Activated CD4-positive, alpha-beta T cell treated with anti-CD3 and anti-CD28 coated beads, Interleukin-2, amount 50 U/mL, for 1 hour (primary cell): ENCODE data around the gene UTP14C.
"Not testable (repeated sequence)": the region's sequence is repeated elsewhere in the genome, so short reads cannot be mapped to it uniquely, and the experiment has no call there.

ENCODE experiments used
- DNase-seq: peaks from one replicate; pipeline ENCODE4 v3.0.0-alpha.2; 2020

UTP14C gene, protein sequence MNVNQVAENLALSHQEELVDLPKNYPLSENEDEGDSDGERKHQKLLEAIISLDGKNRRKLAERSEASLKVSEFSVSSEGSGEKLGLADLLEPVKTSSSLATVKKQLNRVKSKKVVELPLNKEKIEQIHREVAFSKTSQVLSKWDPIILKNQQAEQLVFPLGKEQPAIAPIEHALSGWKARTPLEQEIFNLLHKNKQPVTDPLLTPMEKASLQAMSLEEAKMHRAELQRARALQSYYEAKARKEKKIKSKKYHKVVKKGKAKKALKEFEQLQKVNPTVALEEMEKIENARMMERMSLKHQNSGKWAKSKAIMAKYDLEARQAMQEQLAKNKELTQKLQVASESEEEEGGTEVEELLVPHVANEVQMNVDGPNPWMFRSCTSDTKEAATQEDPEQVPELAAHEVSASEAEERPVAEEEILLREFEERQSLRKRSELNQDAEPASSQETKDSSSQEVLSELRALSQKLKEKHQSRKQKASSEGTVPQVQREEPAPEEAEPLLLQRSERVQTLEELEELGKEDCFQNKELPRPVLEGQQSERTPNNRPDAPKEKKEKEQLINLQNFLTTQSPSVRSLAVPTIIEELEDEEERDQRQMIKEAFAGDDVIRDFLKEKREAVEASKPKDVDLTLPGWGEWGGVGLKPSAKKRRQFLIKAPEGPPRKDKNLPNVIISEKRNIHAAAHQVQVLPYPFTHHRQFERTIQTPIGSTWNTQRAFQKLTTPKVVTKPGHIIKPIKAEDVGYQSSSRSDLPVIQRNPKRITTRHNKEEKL

DNA sequence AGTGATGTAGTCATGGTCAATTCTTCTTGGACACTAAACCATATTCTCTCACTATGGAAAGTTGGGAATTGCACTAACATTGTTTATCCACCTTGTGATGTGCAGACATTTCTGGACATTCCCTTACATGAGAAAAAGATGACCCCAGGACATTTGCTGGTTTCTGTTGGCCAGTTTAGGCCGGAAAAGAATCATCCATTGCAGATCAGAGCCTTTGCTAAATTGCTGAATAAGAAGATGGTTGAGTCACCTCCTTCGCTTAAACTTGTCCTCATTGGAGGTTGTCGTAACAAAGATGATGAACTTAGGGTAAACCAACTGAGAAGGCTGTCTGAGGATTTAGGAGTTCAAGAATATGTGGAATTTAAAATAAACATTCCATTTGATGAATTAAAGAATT, at the start of gene UTP14C:
UTP14C (plus strand) TSS at position 211 of the 400 bp plus-strand sequence. CDS start 4,114 bp downstream, outside the sequence.
- DNase-seq, result no peak

DNA sequence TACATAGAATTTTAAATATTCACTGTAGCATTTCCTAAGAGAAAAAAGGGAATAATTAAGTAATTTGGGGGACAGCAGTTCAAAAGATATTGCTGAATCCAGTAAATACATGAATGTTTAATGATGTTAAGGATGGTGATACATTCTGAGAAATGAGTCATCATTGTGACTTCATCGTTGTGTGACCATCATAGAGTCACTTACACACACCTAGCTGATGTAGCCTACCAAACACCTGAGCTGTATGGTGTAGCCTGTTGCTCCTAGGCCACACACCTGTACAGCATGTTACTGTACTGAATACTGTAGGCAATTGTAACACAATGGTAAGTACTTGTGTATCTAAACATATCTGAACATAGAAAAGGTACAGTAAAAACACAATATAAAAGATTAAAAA, 48.1 kb upstream of the UTP14C start:
- DNase-seq, result no peak

DNA sequence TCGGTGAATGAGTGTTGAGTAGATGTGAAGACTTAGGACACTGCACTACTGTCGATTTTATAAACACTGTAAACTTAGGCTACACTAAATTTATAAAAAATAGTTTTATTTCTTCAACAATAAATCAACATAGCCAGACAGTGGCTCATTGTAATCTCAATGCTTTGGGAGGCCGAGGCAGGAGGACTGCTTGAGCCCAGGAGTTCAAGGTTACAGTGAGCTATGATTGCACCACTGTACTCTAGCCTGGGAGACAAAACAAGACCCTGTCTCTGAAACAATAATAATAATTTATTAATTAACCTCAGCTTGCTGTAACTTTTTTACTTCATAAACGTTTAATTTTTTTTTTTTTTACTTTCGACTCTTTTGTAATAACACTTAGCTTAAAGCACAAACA, 47.6 kb upstream of the UTP14C start:
- DNase-seq, result no peak

DNA sequence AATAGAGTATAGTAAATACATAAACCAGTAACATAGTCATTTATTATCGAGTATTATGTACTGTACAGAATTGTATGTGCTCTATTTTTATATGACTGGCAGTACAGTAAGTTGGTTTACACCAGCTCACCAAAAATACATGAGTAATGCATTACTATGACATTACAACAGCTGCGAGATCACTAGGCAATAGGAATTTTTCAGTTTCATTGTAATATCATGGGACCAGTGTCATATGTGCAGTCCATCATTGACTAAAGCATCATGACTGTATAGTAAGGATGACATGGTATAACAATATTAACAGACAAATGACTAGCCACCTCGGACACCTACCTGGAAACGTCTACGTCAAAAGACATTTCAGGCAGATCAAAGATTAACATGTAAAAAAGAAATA, 46.9 kb upstream of the UTP14C start:
- no peak for DNase-seq

DNA sequence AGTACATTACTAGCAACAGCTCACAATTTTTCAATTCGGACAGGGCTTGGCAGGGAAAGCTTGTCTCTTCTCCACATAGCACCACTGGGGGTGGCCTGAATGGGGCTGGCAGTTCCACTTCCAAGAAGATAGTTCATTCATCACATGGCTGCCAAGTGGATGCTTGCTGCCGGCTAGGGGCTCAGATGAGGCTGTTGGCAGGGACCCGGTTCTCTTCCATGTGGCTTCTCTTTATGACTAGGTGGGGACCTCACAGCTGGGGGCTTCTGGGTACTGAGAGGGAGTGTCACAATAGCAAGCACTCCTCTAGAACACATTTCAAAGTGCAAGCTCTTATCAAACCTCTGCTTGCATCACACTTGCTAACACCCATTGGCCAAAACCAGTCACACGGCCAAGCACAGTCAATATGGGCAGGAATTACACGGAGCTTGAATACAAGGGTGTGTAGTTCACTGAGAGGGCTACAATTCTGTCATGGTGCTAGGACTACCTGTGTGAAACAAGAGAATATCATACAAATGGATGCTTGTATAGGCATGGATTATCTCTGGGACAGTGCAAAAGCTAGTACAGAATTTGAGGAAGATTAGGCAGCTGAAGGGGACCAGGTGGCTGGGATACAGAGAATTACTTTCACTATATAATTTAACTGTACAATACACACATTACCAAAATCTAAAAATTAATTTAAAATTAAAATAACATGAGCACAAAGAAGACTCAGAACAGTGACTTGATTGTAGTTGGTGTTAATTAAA, 45.5 kb upstream of the UTP14C start:
- no peak for DNase-seq

DNA sequence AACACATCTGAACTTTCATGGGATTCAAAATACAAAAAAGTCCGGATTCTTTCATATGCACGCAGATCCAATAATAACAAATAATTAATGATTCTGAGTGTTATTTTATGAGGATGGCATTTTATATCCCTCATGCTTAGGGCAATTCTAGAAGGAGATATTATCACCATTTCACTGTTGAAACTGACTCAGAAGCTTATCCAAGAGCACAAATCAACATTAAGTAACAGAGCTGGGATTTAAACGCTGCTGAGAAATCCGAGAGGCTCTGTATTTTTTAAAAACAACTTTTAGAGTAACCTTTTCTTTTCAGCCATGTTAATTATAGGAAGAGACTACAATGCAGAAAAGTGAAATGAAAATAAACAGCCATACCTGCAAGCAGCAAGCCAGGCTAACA, 43.6 kb upstream of the UTP14C start:
- no peak for DNase-seq

DNA sequence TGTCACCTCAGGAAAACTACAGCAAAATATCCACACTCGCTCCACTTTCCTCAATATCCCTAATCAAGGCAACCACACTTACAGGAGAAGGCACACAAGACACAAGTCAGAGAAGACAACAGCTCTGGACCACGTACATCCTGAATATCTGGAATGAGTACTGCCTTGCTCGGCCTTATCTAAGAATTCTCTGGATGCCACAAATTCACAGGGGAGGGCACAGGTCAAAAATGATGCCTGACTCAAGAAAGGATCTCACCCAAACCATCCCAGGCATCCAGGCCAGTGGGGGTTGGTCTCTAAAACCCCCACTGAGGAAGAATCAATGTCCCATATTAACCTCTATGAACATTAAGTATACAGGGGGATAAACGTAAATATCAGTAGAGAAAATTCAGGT, 43.1 kb upstream of the UTP14C start:
- DNase-seq, result no peak

DNA sequence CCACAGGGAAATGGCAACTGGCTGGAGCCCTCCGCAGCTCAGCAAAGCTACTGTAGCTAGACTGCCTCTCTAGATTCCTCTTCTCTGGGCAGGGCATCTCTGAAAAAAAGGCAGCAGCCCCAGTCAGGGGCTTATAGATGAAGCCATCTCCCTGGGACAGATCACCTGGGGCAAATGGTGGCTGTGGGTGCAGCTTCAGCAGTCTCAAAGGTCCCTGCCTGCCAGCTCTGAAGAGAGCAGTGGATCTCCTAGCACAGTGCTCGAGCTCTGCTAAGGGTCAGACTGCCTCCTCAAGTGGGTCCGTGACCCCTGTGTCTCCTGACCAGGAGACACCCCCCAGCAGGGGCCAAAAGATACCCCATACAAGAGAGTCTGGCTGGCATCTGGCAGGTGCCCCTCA, 41.2 kb upstream of the UTP14C start:
- DNase-seq, result not testable (repeated sequence)

DNA sequence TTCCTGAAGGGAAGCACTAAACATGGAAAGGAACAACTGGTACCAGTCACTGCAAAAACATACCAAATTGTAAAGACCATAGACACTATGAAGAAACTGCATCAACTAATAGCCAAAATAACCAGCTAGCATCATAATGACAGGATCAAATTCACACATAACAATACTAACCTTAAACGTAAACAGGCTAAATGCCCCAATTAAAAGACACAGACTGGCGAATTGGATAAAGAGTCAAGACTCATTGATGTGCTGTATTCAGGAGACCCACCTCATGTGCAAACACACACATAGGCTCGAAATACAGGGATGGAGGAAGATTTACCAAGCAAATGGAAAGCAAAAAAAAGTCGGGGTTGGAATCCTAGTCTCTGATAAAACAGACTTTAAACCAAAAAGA, 39.6 kb upstream of the UTP14C start:
- DNase-seq, result not testable (repeated sequence)

DNA sequence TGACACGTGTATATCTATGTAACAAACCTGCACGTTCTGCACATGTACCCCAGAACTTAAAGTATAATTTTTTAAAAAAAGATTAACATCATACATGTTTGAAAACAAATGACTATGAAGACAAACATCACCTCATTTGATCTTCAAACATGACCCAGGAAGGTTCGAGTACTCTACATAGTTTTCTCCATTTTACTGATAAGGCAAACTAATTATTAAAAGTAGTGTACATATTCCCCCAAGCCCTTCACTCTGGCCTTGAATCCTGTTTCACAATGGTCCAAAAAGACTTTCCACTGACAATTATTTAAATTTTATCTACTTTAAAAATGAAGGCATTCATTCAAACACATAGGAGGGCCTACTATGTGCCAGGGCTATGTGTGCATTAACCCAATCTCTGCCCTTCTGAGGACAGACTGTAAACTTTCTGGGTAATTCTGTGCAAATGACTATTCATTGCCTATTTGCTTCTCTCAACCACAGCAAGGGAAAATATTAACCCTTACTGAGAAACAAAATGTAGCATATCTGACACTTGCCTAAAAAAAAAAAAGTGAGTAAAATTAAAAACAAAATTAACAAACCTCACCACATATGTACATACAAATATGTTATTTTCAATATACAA, 35.4 kb upstream of the UTP14C start:
- DNase-seq, result no peak

DNA sequence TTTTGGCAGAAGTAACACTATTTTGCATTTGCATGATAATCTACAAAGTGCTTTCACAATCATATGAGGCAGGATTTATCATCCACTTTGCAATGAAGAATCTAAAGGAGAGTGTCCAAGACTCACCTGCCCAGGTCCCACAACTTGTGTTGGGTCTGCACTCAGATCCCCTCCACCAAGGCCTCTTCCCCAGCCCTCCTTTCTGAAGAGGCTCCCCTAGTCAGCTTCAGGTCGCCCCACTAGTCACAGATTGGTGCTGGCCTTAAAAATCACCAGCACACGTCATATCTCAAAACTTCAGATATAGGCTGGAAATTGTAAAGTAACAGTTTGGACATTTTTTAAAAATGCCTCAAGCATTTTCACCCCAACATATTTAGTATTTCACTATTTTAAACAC, 30.8 kb upstream of the UTP14C start:
- DNase-seq, result no peak

DNA sequence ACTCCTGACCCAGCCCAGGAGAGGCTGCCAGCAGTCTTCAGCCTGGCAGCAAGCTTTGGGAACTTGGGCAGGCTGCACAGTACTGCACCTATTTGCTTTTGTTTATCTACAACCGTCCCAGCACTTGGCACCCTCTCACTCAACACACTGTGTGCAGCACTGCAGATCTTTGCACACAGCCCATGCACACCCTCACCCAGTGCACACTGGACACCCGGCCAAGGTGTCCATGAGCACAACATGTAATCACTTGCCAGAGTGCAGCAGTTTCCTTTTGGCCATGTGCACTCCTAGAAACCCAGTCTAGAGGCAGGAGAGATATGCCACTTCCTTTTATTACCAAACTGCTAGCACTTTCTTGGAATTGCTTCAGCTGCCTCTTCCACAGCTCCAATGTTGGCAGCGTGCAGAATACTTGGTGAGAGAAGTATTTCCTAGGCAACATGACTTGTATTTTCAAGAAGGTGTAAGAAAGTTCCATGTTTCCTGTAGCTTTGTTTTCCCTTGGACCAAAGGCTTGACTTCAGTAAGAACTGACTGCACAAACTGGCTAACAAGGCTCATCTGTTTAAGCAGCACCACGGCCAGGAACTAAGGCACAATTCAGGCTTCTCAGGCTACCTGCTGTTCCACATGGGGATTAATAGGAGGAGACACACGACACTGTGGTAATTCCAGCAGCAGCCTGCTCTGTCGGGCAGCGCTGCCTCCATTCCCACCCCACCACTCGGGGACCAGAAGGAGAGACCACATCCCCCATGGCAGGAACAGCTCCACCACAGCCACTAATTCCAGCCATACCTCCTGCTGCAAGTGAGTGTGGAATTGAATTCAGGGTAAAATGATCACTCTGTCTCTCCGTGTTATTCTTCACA, 28.6 kb upstream of the UTP14C start:
- DNase-seq, result no peak

DNA sequence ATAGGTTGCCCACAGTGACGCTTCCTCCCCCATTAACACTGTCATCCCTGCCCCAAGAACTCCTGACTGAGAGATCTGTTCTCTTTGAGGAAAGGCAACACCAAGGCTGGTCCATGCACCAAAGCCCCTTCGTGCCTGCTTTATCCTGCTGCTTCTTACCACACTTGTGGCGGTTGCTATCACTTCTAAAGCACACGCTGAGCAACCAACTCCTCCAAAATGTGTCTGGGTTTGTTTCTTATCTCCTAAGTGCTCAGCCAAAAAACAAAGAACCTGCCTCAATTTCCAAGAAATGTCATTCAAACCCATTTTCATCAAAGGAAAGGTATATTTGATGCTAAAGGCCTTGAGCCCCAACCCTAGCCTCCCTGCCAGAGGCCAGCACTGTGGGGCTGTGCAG, 27.9 kb upstream of the UTP14C start:
- no peak for DNase-seq

DNA sequence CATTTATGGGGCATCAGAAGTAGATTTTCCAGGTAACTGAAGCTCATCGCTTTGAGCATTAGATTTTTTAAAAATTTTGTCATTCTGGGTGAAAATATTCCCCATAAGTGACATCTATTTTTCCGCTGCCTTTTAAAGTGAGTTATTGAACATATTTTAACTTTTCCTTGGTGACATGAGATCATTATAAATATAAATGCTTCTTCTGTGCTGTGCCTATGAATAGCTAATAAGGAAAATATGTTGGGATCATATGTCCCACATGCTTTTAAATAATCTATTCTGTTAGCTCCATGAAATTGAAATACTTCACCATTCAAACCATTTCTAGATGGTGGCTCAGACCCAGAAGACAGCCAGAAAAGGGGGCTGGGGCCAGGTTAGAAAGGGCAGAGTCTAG, 27.3 kb upstream of the UTP14C start:
- no peak for DNase-seq

DNA sequence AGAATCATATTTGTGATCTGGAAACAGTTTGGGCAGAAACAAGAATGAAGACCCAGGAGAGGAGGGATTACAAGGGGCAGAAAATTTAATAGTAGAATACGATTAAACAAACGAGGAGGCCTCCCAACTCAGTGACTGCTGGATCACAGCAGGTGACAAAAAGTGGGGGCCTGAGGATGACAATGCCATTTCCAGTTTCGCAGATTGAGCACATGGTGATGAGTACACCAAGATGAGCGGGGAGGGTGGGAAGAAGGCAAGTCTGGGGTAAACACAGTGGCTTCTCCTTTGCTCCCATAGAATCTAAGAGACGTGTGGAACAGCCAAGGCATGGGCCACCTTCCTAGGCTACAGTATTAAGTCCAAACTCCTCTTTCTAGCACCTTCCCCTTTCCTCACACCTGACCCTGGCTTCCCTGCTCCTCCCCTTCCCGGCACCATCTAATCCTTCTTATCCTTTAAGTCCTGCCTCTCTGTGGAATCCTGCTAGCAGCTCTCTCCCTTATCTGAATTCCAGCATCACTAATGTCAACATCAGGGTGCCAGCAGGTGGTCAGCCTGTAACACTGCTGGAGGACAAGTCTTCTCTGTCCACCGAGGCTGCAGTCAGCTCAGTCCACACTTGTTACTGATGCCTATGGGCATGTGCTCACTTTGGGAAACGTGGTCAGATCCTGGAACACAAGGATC, 26.7 kb upstream of the UTP14C start:
- no peak for DNase-seq

DNA sequence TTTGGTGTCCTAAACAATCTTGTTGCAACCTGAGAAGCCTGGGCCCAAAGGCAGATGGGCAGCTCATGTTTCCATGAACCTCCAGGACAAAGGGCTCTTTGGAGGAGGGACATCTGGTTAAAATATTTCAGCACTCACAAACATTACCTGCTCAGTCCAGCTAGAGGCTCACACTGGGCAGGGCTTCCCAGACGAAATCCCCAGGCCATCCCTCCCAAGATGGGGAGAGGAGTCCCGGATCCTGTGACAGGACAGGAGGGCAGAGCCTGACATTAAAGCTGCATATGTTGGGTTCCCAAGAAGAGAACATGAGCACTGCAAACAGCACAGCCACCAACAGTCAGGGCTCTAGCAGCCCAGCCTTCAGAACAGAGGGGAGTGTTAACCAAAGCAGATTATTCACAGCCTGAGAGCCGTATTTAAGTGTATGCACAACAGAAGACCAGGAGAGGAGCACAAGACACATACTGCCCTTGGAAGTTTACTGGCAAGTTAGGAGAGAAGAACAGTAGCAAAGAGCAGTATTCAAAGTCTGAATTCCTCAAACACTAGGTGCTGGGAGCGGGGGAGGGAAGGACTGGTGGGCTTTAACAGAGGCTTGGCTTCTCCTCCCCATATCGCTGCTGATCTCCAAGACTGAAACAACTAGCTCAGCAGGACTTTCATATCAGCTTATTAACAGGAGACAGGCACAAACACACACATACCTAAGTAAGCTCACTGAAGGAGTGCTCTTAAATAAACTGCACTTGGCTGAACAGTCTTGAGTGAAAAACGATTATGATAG, 25.6 kb upstream of the UTP14C start:
- no peak for DNase-seq

DNA sequence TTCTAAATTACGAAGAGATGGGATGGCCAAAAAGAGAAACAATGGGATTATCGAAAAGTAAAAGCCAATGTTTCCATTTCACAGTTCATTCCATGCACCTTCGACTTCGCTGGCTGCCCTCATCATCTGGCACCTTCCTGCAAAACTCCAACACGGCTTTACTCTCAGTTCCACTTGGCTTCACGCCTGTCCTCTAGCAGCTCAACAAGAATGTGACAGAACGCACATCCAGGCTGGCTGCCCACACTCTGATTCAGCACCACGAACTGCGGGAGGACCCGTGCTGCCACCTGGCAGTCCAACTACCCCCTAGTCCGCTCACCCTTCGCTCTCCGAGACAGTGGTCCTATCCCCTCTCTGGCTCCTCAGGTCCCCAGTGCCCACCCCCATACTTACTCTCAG, 25.0 kb upstream of the UTP14C start:
- DNase-seq, result no peak

DNA sequence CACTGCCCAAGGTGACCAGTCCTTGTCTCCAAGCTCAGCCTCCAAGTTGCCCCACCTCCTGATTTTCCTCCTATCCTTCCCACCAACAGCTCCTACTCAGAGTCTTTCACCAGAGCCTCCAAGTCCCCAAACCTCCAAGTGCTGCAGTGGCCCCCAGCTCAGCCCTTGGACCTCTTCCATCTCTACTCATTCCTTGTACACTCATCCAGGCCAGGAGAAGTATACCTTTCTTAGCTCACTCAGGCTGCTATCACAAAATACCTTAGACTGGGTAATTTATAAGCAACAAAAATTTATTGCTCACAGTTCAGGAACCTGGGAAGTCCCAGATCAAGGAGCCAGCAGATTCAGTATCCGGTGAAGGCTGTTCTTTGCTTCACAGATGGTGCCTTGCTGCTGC, 24.6 kb upstream of the UTP14C start:
- no peak for DNase-seq

DNA sequence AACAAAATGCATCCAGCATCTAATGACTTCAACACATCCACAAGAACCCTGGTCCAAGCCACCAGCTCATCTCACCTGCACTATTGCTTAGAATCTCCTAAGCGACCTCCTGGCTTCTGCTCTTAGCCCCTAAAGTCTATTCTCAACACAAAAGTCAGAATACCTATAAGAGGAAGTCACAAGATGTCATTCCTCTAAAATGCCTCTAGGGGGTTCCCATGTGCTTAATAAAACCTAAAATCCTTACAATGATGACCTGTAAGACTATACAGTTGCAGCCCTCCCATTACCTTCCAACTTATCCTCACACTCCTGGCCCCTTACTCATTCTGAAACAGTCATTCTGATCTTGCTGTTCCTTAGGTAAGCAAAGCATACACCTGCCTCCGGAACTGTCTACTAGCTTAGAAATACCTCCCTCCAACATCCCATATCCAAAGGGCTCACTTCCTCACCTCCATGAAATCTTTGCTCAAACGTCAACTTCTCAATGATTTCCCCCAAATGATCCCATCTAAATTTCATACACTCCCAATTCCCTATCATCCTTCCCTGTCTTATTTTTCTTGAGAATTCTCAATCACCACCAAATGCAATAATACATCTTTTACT, 23.3 kb upstream of the UTP14C start:
- no peak for DNase-seq

DNA sequence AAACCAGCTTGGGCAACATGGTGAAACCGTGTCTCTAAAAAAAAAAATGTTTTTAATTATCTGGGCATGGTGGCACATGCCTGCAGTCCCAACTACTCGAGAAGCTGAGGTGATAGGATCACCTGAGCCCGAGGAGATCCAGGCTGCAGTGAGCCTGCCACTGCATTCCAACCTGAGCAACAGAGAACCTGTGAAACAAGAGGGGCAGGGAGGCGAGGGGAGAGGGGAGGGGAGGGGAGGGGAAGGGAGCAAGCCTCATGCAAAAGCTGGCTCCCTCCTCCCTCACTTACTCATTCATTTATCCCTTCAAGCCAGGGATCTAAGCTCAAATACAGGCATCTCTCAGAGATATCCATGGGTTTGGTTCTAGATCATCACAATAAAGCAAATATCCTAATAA, 22.1 kb upstream of the UTP14C start:
- no peak for DNase-seq
